ENCODE data around the gene CGB5.
A peak's percentile ranks its signal among the peaks of the same experiment; 100 is the strongest.

CGB5 gene

GRCh38 chr19:49057636-49058234 lies 14.1 kb downstream of the CGB5 start, which contains the start of gene CGB7:
Gene CGB7, minus strand, starts transcription at chr19:49057749. Its CDS starts 2,374 bp downstream, at chr19:49055375.
- DNase-seq (ENCODE audit: low read depth), result peak; percentile 17

GRCh38 chr19:49058562-49058961 lies 14.9 kb downstream of the CGB5 start:
- no peak for DNase-seq (ENCODE audit: low read depth)

GRCh38 chr19:49059053-49059452 lies 15.4 kb downstream of the CGB5 start:
- no peak for DNase-seq (ENCODE audit: low read depth)

- no peak for DNase-seq (ENCODE audit: low read depth)
Measured at GRCh38 chr19:49061000-49061399, 17.4 kb downstream of the CGB5 start.

- no peak for DNase-seq (ENCODE audit: low read depth)
Measured at GRCh38 chr19:49061445-49061844, 17.8 kb downstream of the CGB5 start.

- DNase-seq (ENCODE audit: low read depth), result no peak
Measured at GRCh38 chr19:49064029-49064629, 20.5 kb downstream of the CGB5 start.

- DNase-seq (ENCODE audit: low read depth), result no peak
Measured at GRCh38 chr19:49064768-49065611, 21.3 kb downstream of the CGB5 start, which contains the start of gene NTF4. Gene NTF4, minus strand, starts transcription at chr19:49064818. Its CDS starts 2,821 bp downstream, at chr19:49061997.

GRCh38 chr19:49065905-49066512 lies 22.4 kb downstream of the CGB5 start:
- DNase-seq (ENCODE audit: low read depth), result no peak

GRCh38 chr19:49067554-49067953 lies 23.9 kb downstream of the CGB5 start:
- DNase-seq (ENCODE audit: low read depth), result no peak

- no peak for DNase-seq (ENCODE audit: low read depth)
Measured at GRCh38 chr19:49069026-49069425, 25.4 kb downstream of the CGB5 start.

GRCh38 chr19:49070416-49070815 lies 26.8 kb downstream of the CGB5 start:
- no peak for DNase-seq (ENCODE audit: low read depth)

GRCh38 chr19:49071860-49072547 lies 28.4 kb downstream of the CGB5 start:
- no peak for DNase-seq (ENCODE audit: low read depth)

- DNase-seq (ENCODE audit: low read depth), result no peak
Measured at GRCh38 chr19:49073514-49074378, 30.1 kb downstream of the CGB5 start.

- peak; percentile 59 for DNase-seq (ENCODE audit: low read depth)
Measured at GRCh38 chr19:49074869-49075268, 31.2 kb downstream of the CGB5 start.

GRCh38 chr19:49080392-49080791 lies 36.7 kb downstream of the CGB5 start:
- DNase-seq (ENCODE audit: low read depth), result no peak

- DNase-seq (ENCODE audit: low read depth), result no peak
Measured at GRCh38 chr19:49081273-49081672, 37.6 kb downstream of the CGB5 start.

- no peak for DNase-seq (ENCODE audit: low read depth)
Measured at GRCh38 chr19:49084206-49085019, 40.8 kb downstream of the CGB5 start.

GRCh38 chr19:49085020-49085867 lies 41.6 kb downstream of the CGB5 start, which contains the start of gene SNRNP70:
Gene SNRNP70, plus strand, starts transcription at chr19:49085451. Its CDS starts 964 bp downstream, at chr19:49086415.
- peak; percentile 100 for DNase-seq (ENCODE audit: low read depth)

GRCh38 chr19:49085868-49086232 lies 42.2 kb downstream of the CGB5 start:
- DNase-seq (ENCODE audit: low read depth), result no peak
